K562 (cell line): ENCODE data around the gene NUP107. TPM values are rescaled to one million over a fixed set of nuclear protein-coding genes. Genes with fewer than 3 reads are reported as not detected.

Source experiments
- ARID4B ChIP-seq: sonication (generic); formaldehyde crosslinking; IDR thresholded peaks from 2 replicates; pipeline ENCODE4 v1.8.0; 2022; ENCODE audit warnings: mild to moderate bottlenecking, missing genetic modification reagents
- CBX8 ChIP-seq: fragments of 200-600 bp; sonication (generic); IDR thresholded peaks from 2 replicates; pipeline ENCODE4 v1.6.1; 2012; ENCODE audit warnings: borderline replicate concordance, mixed run types, low read depth, mild to moderate bottlenecking, moderate library complexity, mixed read lengths, low read length, control low read depth, inconsistent platforms; ENCODE audit not compliant: poor library complexity, severe bottlenecking; ENCODE audit errors: extremely low read depth
- MAFK ChIP-seq: IDR thresholded peaks from 2 replicates; pipeline ENCODE4 v1.6.1; 2011; ENCODE audit warnings: low read length, improper control_type of control experiment
- MTF1 ChIP-seq: fragments of 250-450 bp; sonication (Bioruptor Pico); IDR thresholded peaks from 2 replicates; pipeline ENCODE4 v1.9.0; 2021; ENCODE audit warnings: moderate library complexity, mild to moderate bottlenecking, inconsistent platforms, borderline replicate concordance
- RUNX1 ChIP-seq: sonication (generic); IDR thresholded peaks from 2 replicates; pipeline ENCODE4 v1.6.1; 2016; ENCODE audit warnings: antibody characterized with exemption, low read depth
- TAF7 ChIP-seq: fragments of 450-650 bp; IDR thresholded peaks from 2 replicates; pipeline ENCODE4 v1.6.1; 2016; ENCODE audit warnings: missing genetic modification characterization, missing compliant biosample characterization
- TFAP4 ChIP-seq: sonication (generic); formaldehyde crosslinking; IDR thresholded peaks from 2 replicates; pipeline ENCODE4 v1.8.0; 2022; ENCODE audit warnings: missing genetic modification reagents, mild to moderate bottlenecking, moderate library complexity, borderline replicate concordance
- VEZF1 ChIP-seq: fragments of 200-800 bp; sonication (Bioruptor generic); IDR thresholded peaks from 2 replicates; pipeline ENCODE4 v1.6.1; 2017; ENCODE audit warnings: missing genetic modification characterization, missing compliant biosample characterization
- ZBTB40 ChIP-seq, 2 experiments: fragments of 450-650 bp in 1 of 2; sonication (generic) in 1 of 2; formaldehyde crosslinking in 1 of 2; IDR thresholded peaks; 2 replicates each; pipeline versions ENCODE4 v1.7.1 to v1.9.0; 2016 to 2022; ENCODE audit warnings: inconsistent platforms in 1 of 2, mild to moderate bottlenecking in 1 of 2, missing genetic modification reagents in 1 of 2
- polyA plus RNA-seq, 8 experiments: library from polyadenylated mRNA; depleted of rRNA in 4 of 8; stranded (reverse) in 5 of 8; unstranded in 3 of 8; fragments of >200 nt; fragmentation: Nextera tagmentation in 2 of 8; fragmentation: Illumina TruSeq in 1 of 8; extraction: Ambion mirVana in 2 of 8; extraction: Trizol in 1 of 8; gene quantifications; 2 replicates each; pipeline versions ENCODE4 v1.2.1 to v1.2.3, GENCODE V29; 2011 to 2014; ENCODE audit warnings: inconsistent platforms in 1 of 8, missing spikeins in 1 of 8
- total RNA-seq, 7 experiments: library from RNA; depleted of rRNA in 6 of 7; stranded (reverse); fragments of >200 nt in 6 of 7; fragmentation: Illumina TruSeq in 2 of 7; extraction: Trizol in 2 of 7; gene quantifications; 2 replicates each; pipeline versions ENCODE4 v1.2.1 to v1.2.3, GENCODE V29; 2011 to 2021; ENCODE audit warnings: low replicate concordance in 1 of 7

Gene NUP107
- total and polyA plus RNA-seq, 9 of the 15 experiments (the other 6 are each of a cell fraction or from before 2014, with no cell fraction given), result 129 to 277 (median 199) TPM

- TF ChIP-seq ZBTB40 (IDR thresholded peaks at IDR 0.05) (no peak), ZBTB40 (CRISPR knock-in tag; IDR thresholded peaks at IDR 0.05) (no peak), MTF1 (CRISPR knock-in tag) (no peak), ARID4B (CRISPR knock-in tag) (0 out of 2 replicates have a peak, but pooled peaks have one; percentile 3), VEZF1 (CRISPR knock-in tag) (peak; percentile 26; the same call in 1 of the 2 replicates), CBX8 (no peak), MAFK (no peak), RUNX1 (0 out of 2 replicates have a peak, but pooled peaks have one; percentile 6), TFAP4 (CRISPR knock-in tag) (peak; percentile 81; the same call in 1 of the 2 replicates), TAF7 (no peak)
These were observed 59.9 kb downstream of the NUP107 start (continued) for GRCh38 chr12:68746572-68747180.
